Glomerular visceral epithelial cell (primary cell): ENCODE data around the gene ZNF148.

Experiments used
- DNase-seq: peaks from one replicate; pipeline ENCODE4 v3.0.0-alpha.2; 2016; ENCODE audit errors: extremely low spot score

Gene ZNF148

DNA sequence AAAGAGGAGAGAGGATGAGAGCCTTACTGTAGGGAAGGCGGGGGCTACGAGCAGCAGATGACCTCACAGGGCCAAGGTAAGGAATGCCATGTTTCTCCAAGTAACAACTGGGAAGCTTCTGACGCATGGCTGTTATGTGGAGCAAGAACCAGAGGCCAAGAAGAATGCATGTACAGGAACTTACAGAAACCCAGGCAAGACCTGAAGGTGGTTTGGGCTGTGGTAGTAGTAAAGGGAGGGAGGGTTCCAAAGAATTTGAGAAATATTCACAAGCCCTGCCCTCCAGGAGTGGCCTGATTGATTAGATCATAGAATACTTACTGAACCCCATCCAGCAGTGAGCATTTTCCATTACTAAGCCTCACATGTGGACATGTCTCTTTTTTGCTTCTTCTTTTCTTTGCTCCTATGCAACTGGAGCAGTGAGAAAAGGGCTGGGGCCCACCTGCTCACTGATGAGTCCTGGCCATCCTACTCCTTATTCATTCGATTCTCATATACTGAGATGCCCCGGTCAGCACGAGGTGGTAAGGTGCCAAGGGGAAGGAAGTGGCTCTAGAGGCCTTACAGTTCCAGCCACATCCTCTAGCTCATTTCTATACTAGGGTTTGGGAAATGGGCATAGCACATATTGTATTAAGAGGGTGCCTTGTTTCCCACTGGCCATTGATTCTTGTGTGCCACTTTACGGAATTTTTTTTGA lies 154.2 kb downstream of the ZNF148 start:
- no peak for DNase-seq

DNA sequence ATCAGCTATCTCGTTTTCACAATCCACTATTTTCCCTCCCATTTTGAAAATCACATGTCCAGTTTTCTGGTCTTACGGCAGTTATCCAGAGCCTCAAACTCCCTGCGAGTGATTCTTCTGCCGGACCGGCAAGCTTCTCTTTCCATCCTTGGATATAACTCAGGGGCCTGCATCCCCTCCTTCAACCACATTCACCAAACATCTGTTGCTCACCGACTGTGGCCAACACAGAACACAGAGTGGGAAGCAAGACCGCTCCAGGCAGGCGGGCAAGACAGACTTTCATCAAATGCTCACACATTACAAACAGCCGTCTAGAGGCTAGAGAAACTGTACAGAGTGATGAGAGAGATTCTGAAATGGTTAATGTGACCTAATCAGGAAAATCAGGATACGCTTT lies 154.9 kb downstream of the ZNF148 start:
- no peak for DNase-seq

DNA sequence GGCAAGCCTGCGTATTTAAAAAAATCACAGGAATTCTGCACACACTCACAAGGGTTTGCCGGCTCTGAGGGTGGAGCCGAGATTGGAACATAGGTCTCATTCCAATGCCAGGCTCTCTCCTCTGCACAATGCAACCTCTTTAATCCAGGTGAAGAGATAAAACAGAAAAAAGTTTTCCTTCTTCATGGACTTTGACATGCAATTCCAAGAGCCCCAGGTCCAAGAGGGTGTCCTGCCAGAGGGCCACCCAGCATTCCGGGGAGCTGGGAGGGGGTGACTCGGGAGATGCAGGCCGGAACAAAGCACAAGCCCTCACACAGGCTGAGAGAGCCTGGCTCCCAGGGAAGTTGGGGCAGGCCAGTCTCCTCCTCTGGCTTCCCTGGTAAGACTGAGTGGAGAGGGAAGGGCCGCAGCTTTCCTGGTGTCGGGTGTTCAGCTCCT lies 155.8 kb downstream of the ZNF148 start:
- DNase-seq, result no peak

DNA sequence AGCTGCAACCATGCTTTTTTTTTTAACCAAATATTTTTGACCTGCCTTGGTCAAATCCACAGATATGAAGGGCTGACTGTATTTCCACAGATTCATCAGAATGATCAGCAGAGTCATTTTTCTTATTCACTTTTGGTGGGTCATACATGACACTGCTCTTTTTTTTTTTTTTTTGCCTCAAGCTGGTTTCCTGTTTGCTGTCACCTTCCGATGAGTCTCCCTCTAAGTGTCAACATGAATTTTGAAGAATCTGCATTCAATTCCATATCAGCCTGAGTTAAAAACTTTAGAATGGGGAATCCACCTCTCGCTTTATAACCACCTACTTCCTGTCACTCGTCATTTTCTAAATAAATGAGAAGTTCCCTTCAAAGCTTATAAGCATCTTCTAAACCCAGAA lies 160.4 kb downstream of the ZNF148 start:
- no peak for DNase-seq

DNA sequence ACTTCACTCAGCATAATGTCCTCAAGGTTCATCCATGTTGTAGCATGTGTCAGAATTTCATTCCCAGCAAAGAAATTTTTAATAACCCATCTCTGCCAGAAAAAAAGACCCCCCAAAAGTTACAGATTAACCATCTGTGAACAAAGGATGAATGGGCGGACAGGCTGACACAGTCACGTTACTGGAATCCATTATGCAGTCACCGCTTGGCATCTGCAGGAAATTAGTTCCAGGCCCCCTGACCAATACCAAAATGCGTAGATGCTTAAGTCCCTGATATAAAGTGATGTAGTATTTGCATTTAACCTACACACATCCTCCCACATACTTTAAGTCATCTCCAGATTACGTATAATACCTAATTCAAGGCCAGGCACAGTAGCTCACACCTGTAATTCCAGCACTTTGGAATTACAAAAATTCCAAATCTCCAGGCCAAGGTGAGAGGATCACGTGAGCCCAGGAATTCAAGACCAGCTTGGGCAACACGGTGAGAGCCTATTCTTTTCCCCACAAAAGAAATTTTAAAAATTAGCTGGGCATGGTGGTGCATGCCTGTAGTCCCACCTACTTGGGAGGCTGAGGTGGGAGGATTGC lies 161.1 kb downstream of the ZNF148 start:
- DNase-seq, result peak; percentile 49

DNA sequence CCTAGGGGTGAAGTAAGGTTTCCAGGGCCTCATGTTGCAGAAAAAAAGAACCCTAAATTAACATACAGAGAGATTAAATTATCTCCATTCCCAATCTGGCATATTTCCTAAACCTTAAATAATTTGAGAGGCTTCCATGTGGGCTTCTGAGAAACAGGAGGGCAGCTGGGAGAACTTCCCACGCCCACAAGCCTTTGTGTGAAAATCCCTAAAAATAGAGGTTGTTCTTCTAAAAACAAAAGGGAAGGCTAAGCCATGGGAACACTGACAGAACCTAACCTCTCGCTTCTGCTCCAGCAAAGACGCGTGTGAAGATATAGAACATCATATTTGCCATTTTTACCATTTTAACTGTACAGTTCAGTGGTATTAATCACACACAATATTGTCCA lies 161.8 kb downstream of the ZNF148 start:
- no peak for DNase-seq

DNA sequence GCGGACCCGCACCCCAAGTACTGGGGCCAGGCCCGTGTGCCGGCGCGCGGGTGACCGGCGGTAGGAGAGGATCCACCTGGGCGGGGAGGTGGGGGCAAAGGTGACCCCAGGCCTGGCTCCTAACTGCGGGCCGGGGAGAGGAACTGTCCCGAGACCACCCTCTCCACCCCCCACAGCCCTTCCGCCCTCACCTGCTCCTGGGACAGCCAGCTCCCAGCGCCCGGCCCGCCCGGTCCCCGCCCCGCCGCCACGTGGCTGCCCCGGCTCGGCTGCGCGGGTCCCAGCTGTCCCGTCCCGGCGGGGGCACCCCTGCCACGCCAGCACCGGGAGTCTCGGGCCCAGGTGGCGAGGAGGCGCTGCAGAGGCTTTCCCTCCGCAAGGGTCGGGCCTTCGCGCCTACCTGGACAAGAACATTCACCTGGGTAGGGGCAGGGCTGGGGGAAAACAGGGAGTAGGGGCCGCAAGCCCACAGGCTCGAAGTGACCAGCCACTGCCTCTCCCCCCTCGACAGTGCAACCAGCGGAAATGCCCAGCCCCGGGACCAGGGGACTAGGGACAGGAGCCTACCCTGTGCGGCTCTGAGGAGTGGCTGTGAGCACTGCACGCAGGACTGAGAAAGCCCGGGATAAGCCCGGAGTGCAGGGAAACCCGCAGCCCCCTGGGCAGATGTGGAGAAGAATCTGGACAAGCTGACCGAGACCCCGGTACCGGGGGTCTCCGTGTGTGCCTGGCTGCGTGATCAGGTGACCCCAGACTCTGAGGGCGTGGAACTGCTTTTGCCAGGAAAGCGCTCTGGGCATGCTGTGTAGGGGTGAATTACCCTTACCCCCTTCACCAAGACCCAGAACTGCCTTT lies 162.4 kb downstream of the ZNF148 start, which contains the start of gene SLC12A8:
TSS of gene SLC12A8 (minus strand) at position 240 of the 855 bp plus-strand sequence. CDS start 1,399 bp downstream, outside the sequence.
- DNase-seq, result no peak

DNA sequence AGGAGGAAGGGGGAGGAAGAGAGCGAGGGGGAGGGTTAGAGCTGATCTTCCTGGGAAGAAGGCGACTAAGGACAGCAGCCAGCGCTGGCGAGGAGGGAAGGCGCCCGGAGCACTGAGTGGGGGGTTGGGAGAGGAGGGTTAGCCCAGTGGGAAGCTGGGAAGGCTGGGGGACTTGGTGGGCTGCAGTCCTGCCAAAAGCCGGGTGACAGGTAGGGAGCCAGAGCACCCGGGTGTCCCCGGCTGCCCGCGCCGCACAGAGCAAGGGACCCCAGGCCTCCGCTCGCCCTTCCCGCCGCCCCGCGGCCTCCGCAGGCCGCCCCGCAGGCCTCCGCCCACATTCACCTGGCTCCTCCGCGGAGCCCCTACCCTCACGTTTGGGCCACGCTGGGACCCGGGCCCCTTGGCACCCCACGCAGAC lies 163.0 kb downstream of the ZNF148 start:
- DNase-seq, result no peak

GRCh38 chr3:125211523-125212090 lies 163.5 kb downstream of the ZNF148 start:
- no peak for DNase-seq

DNA sequence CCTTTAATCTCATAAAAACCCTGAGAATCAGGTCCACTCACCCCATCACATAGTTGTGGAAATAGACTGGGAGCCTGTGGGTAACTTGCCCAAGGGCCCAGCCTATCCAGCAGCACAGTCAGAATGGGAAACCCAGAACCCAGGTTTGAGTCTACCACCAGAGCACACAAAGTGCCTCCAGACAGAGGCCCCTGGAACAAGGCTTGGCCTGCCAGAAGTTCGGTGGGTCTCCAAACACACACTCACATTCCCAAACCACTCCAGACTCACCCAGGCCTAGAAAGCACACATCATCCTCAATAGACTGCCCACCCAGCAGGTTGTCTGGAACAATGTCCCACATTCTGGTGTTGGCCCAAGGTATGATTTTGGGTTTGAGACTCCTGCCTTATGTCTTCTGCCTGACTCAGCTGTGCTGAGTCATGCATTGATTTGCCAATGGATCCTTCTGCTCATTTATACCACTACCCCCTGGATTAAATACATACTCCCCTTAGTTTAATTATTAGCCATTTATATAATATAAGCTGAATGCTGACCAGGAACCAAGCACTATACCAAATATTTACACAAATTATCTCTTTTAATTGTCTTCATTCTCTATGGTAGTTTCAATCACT lies 167.1 kb downstream of the ZNF148 start:
- DNase-seq, result no peak

GRCh38 chr3:125207507-125207906 lies 167.6 kb downstream of the ZNF148 start:
- DNase-seq, result no peak

GRCh38 chr3:125206934-125207333 lies 168.2 kb downstream of the ZNF148 start:
- DNase-seq, result no peak

DNA sequence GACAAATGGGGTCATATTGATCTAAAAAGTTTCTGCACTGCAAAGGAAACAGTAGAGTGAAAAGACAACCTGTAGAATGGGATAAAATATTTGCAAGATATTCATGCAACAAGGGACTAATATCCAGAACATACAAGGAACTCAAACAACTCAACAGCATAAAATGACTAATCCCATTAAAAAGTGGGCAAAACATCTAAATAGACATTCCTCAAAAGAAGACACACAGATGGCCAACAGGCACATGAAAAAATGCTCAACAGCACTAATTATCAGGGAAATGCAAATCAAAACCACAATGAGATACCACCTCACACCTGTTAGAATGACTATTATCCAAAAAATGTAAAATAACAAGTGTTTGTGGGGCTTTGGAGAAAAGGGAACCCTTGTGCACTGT lies 171.4 kb downstream of the ZNF148 start:
- DNase-seq, result no peak

DNA sequence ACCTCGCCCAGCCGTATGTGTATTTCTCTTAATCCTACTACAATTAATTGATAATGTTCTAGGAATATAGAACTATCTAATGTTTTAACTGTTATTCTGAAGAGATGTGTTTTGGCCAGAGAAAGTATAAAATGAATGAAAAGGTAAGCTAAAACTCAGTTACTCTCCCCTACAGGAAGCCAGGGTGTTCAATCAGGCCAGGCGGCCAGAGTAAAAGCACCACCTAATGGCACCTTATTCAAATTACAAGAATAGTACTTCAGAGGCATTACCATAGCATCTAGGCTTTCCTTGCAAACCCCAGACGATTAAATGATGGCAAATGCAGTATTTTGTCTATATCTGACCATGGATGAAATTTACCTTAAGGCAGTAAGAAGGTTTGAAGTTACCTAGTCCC lies 172.9 kb downstream of the ZNF148 start:
- no peak for DNase-seq

GRCh38 chr3:125200731-125201139 lies 174.4 kb downstream of the ZNF148 start:
- peak; percentile 57 for DNase-seq

DNA sequence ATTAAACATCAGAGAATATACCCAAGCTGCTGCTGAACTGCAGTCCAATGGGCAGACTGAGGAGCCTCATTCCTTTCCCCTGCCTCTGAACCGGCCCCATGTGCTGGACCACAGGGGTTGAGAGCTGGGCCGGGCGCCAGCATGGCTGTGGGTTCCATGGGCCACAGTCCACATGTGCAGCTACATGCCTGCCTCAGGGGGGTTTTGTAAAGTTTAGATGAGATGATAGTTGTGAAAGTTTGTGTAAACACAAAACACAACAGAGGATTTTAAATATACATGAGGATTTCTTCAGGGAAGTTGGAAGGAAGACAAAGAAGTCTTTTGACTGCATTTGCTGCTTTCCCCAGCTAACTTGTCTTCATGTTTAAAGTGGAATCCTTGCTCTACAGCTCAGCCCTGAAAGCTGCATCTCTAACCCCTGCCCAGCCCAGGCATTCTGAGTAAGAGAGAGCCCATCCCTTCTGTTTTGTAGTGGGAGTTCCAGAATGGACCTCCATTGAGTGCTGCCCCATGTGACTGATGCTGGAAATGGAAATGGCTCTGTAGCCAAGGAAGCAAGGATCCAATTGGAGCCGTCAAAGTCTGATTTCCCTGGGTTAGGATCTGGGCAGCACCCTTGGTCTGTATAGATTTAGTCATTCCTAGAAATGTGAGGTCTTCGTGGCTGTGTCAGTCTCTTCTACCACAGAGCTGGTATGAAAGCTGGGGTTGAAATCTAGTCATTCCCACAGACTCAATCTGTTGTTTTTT lies 180.1 kb downstream of the ZNF148 start:
- peak; percentile 56 for DNase-seq

DNA sequence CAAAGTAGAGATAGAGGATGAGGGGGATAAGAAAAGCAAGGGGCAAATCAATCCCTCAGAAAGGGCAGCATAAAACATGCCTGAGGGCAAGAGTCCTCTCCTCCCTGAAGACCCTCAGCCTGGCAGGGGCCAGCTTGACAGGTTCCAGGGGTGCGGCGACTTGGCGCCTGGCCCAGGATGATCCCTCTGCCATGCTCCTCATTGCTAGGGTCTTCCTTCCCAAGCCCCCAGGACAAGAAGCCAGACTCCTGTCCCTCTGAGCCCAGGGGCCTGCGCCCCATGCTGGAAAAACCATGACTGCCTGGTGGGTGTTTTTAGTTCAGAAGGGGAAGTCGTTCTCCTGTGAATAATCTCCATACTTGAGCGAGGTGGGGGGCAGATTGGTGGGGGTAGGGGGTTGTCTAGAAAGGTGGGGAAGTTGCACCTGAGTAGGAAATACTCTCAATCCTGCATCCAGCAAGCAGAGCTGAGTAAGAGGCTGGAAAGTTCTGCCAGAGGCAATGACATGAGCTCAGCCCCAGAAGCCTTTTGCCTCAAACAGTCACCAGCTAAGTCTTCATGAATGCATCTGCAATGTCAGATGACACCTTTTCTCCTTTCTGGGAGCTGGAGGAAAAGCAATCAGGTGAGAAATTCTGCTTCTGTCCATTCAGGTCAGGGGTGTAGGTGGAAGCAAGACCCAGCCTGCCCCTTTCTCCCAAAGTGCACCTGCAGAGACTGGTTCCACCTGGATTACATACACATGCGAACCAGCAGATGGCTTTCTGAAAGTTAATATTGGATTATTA lies 180.9 kb downstream of the ZNF148 start:
- DNase-seq, result no peak

GRCh38 chr3:125192190-125193035 lies 182.7 kb downstream of the ZNF148 start:
- peak; percentile 25 for DNase-seq

DNA sequence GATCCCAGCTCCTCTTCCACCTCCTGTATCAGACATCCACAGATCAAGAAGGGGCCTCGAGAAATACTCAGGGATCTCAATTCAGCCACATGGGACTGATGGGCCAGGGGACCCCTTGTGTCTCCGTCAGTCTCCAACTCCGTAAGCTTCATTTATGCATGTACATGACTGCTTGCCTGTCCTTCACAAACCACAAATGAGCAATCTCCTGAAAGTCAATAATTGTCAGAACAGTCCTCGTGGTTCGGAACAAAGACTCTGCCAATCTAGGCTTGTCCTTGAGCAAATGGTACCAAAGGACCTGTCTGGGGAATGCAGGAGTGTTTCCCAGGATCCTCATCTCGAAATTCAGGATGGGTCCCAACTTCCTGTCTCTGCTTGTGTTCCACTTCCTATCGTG lies 183.4 kb downstream of the ZNF148 start:
- DNase-seq, result peak; percentile 17
